Right ventricle myocardium superior (tissue), 1 donor: ENCODE data around the gene CELF6. TPM values are rescaled to one million over a fixed set of nuclear protein-coding genes. Genes with fewer than 3 reads are reported as not detected.
A peak's percentile ranks its signal among the peaks of the same experiment; 100 is the strongest.

Experiments
- ATAC-seq: fragments of 200-7000 bp; cut with Tn5 transposase; one replicate; pipeline ENCODE4 v1.9.1; 2020; ENCODE audit warnings: mild to moderate bottlenecking; ENCODE audit not compliant: poor library complexity
- DNase-seq: peaks from one replicate; pipeline ENCODE4 v3.0.0-alpha.2; 2020
- intact Hi-C: fragments of 100-400 bp; cut with DNase I; formaldehyde crosslinking; loops from one replicate; pipeline ENCODE4 v1.11.2; 2022
- total RNA-seq: library from RNA; stranded (reverse); fragmentation: NEBNext Ultra II Directional; extraction: Animal tissue kit (Norgen Biotek cat#: 25700); gene quantifications from one replicate; pipeline ENCODE4 v1.2.1, GENCODE V29; 2021
- donor health status: DM: no; HTN: yes; CAD: no; lungs with severe emphysema.

Gene CELF6
- total RNA-seq, 1 donor from 2014 or later: 1.3 TPM

- ATAC-seq (peak; percentile 77), DNase-seq (peak; percentile 60)
- intact Hi-C loops: no loop called here
Observed at GRCh38 chr15:72237029-72237852, 82.7 kb downstream of the CELF6 start.

GRCh38 chr15:72236381-72237003 lies 83.5 kb downstream of the CELF6 start:
- DNase-seq (no peak), ATAC-seq (no peak)
- intact Hi-C loops: no loop called here

GRCh38 chr15:72235298-72235697 lies 84.7 kb downstream of the CELF6 start:
- ATAC-seq: no peak
- DNase-seq: no peak
- intact Hi-C loops: no loop called here

Other genes starting within 250 kb of the CELF6 start
- gene MYO9A, start 202.0 kb downstream of the CELF6 start, total RNA-seq: 32.7 TPM
- 6.3 TPM for gene SENP8, start 201.8 kb downstream of the CELF6 start, total RNA-seq
- gene GRAMD2A, start 122.4 kb downstream of the CELF6 start, total RNA-seq: not detected
- gene PKM, start 89.0 kb downstream of the CELF6 start, total RNA-seq: 1,065 TPM
- 37.2 TPM for gene PARP6, start 47.6 kb downstream of the CELF6 start, total RNA-seq
- gene HEXA, start 55.9 kb upstream of the CELF6 start, total RNA-seq: 58.7 TPM
- gene TMEM202, start 78.1 kb upstream of the CELF6 start, total RNA-seq: not detected
- 176 TPM for gene ARIH1, start 154.2 kb upstream of the CELF6 start, total RNA-seq